NB4 (cell line): ENCODE measurements around the gene SHF.

Experiments
- MYC ChIP-seq: IDR thresholded peaks from 2 replicates; pipeline ENCODE4 v1.6.1; 2011; ENCODE audit warnings: low read depth, low read length
- POLR2A ChIP-seq: IDR thresholded peaks from 2 replicates; pipeline ENCODE4 v1.6.1; 2011; ENCODE audit warnings: mild to moderate bottlenecking; ENCODE audit not compliant: insufficient read length; ENCODE audit errors: extremely low read depth
- TF ChIP-seq, protein P1 (sequence below): IDR thresholded peaks from one replicate; pipeline ENCODE4 v1.5.1; 2012; ENCODE audit warnings: low read depth, low read length
- TF ChIP-seq, protein P2 (sequence below): IDR thresholded peaks from 2 replicates; pipeline ENCODE4 v1.6.1; 2011; ENCODE audit warnings: low read depth, low read length

DNA sequence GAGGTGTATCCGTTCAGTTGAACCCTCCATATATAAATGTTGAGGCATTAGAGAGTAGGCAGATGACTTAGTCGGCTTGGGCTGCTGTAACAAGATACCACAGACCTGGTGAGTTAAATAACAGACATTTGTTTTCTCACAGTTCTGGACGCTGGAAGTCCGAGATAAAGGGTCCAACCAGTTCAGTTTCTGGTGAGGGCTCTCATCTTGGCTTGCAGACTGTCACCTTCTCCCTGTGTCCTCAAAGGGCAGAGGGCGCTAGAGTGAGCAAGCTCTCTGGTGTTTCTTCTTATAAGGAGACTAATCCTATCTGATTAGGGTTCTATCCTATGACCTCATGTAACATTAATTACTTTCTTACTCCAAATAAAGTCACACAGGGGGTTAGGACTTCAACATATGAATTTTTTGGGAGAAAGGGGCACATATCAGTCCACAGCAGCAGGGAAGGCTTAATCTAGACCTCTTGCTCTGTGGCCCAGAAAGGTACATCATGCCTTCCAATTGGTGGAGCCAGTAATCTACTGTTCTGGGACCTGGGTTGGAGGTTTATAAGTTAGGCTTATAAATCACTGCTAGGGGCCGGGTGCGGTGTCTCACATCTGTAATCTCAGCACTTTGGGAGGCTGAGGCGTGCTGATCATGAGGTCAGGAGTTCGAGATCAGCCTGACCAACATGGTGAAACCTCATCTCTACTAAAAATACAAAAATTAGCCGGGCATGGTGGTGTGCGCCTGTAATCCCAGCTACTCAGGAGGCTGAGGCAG lies 37.9 kb upstream of the SHF start:
- TF ChIP-seq POLR2A (no peak), MYC (no peak)
- TF ChIP-seq, protein P1, sequence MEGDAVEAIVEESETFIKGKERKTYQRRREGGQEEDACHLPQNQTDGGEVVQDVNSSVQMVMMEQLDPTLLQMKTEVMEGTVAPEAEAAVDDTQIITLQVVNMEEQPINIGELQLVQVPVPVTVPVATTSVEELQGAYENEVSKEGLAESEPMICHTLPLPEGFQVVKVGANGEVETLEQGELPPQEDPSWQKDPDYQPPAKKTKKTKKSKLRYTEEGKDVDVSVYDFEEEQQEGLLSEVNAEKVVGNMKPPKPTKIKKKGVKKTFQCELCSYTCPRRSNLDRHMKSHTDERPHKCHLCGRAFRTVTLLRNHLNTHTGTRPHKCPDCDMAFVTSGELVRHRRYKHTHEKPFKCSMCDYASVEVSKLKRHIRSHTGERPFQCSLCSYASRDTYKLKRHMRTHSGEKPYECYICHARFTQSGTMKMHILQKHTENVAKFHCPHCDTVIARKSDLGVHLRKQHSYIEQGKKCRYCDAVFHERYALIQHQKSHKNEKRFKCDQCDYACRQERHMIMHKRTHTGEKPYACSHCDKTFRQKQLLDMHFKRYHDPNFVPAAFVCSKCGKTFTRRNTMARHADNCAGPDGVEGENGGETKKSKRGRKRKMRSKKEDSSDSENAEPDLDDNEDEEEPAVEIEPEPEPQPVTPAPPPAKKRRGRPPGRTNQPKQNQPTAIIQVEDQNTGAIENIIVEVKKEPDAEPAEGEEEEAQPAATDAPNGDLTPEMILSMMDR, result peak; percentile 18
- TF ChIP-seq, protein P2, sequence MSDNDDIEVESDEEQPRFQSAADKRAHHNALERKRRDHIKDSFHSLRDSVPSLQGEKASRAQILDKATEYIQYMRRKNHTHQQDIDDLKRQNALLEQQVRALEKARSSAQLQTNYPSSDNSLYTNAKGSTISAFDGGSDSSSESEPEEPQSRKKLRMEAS, result no peak
